NCI-H2227 treated with DMSO at 0.1 percent for 48 hours (cell line): ENCODE results near the gene RCAN2.

Experiments used
- DNase-seq: peaks from one replicate; lab custom pipeline; 2025; lab: John Stamatoyannopoulos, UW

RCAN2 gene

DNA sequence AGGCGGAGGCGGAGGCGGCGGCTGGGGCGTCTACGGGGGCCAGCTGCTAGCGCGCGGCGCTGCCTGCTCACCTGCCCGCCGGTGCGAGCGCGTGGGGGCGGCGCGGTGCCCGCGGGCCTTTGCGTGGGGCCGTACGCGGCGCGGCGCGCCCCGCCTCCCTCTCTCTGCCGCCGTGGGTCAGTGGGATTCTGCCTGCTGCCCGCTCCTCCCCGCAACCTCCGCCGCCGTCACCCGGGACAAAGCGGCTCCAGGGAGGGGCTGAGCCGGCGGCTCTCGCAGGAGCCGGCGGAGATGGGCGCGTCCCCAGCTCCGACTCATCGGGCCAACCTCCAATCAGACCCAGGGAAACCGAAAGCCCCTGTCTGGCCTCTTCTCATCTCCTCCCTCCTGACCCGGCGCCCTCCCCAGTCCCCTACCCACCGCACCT lies at the start of gene RCAN2:
Gene RCAN2, minus strand, starts transcription at position 249 of the 427 bp plus-strand sequence.
- peak; percentile 40 for DNase-seq

DNA sequence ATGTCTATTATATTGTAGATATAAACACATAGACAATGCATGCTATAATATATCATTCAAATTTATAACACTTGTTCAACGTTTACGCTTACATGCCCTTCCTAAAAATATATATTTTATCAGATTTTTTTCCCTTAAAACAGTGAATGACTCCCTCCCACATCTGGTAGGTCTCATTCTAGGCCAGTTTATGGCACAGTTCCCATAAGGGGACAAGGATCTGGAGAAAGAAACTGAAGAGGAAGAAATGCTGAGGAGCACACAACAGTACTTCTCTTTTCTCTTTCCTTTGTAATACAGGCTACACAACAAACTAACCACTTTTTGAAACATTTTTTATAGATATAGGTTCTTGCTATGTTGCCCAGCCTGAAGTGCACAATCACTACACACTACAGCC lies 48.6 kb upstream of the RCAN2 start:
- DNase-seq, result no peak

DNA sequence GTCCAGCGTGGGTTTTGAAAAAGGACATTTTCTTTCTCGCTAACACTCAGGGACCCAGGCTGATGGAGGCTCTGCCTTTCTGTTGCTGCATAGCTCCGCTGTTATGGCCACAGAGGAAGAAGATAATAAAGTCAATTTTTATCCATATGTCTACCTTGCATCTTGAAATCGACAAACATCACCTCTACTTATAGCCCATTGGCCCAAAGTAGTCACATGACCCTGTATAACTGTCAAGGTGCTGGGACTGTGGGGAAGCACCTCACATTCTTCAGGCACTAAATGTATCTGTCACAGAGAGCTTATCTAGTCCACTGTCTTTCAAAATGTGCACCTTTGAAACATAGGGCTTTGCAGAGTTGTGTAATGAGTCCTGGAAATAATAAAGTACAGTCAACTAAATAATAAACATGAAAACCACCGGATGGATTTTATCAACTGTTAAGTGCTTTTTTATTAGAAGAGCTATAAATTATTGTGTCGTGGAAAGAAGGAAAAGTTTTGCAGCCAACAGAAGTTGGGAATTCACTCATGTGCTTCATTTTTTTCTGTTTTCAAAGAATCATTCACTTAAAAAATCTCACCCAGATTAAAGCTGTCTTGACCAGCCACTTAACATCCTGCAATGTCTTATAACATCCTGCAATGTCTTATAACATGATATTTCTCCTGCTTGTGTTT lies 47.7 kb upstream of the RCAN2 start:
- DNase-seq, result no peak

DNA sequence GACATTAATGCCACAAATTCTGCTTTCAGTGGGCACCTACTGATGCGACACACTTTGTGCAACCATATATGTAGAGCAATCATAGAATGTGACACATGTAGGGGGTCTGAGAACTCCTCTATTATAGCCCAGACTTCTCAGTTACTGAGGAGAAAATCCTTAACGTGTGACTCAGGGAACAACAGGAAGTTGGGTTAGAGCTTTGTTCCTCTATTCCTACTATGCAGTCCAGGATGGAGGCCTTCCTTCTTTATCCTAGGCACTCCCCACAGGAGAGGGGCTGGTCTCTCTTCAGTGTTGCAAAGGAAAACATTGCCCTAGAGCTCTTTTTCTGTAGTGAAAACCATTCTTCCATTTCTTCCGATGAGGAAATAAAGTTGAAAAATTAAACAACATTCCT lies 39.6 kb upstream of the RCAN2 start:
- DNase-seq, result no peak

DNA sequence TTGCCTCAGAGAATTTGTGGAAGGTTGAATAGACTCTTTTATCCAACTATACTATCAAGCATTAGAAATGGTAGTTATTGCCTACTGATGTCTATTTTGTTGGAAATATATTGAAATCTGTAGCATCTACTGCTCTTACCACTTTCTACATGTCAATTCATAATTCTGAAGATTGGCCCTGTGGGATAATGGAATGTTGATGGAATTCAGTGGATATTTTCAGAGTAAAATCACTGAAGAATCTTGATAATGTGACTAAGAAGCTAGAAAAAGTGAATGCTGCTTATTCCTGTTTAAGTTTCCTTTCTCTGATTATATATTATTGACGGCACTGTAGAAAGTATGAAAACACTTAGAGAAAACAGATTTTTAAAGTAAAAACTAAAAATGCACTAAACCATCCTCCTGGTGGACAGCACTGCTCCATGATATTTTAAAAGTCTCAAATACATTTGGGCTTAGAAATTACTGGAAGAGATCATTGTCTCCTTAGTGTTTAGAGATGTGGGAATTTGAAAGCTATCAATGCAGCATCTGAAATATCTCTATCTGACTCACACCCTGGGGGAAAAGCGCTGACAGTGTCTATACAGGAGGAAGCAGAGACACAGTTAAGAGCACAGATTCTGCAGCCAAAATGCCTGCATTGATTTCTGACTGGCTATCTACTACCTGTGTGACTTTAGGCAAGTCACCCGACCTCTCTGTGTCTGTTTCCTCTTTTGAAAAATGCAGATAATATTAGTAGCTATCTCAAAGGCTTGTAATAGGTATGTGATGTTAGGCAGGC lies 37.9 kb upstream of the RCAN2 start:
- DNase-seq, result no peak

DNA sequence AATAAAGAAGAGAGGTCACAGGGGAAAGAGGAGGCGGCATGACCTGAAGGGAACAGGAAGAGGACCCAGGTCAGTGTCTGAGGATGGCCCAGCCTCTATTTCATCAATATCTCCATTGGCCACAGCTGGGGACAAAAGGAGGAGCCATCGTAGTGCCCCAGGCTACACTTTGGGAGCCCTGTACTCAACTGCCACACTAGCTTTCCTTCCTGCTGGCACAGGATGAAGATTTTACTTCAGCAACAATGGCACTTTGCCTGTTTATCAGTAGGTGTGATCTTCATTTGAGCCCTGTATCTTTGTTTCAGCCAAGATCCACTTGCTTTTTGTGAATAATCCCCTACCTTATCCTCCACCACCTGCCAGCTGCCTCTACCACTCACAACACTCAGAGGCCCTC lies 35.4 kb upstream of the RCAN2 start:
- no peak for DNase-seq

DNA sequence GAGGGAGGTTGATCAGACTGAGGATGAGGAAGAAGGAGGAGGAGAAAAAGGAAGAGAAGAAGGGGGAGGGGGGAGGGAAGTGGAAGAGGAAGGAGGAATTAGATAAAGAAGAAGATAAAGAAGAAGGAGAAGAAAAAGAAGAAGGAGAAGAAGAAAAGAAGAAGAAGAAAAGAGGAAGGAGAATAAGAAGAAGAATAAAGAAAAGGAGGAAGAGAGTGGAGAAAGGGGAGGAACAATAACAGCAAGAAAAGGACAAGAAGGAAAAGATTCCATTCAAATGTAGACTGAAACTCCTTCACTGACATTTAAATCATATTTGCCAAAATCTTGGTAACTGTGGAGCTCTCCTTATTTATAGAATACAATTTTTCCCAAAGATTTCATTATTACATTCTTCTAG lies 34.3 kb upstream of the RCAN2 start:
- no peak for DNase-seq

DNA sequence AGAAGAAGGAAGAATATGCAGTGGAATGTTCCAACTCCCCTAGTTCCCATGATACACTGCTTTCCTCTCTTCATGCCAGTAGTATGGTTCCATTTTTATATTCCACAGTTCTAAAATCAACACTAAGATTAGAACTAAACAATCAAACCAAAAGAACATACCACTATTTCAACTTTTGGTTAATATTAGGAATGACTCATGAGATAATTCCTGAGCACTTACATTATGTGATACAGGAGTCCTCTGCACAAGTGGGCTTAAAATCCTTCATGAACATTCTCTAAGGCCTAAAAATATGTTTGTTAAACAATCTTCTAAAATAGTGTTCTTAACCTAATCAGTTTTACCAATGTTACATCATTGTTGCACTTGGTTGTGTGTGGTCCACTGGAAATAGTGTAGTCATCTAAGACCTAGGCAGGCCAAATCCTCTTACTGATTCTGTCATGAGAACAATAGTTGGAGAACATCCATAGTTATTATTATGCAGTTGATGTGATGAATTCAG lies 30.3 kb upstream of the RCAN2 start:
- DNase-seq, result no peak

DNA sequence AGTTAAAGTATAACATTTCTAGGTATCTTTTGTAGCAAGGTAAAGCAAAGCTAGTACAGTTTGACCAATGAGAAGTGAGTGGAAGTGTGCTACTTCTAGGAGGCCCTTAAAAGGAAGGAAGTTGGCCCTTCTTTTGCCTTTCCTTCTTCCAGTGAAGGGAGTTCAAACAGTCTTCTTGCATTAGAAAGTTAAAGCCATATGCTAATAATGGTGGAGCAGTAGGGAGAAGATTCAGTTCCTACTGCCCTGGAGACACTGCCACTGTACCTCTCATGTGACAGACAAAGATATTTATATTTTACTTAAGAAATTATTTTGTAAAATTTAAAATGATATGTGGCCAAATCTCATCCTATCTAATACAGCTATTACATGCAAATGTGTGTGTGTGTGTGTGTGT lies 26.0 kb upstream of the RCAN2 start:
- no peak for DNase-seq

DNA sequence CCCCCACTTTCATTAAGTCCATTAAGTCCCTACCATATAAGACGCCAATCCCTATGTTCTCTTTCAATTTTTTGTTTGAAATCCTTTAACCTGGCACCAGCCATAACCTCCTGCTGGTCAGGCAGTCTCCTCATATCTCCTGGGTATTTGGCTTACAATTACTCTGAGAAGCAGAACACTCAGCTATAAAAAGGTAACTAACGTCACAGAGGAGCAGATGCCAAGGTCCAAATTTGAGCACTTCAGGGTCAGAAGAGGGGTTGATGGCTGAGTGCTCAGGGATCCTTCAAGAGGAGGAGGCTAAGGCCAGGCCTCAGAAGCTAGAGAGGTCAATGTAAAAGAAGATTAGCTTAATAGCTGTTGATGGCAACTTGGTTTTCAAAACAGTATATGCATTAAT lies 22.3 kb upstream of the RCAN2 start:
- no peak for DNase-seq

DNA sequence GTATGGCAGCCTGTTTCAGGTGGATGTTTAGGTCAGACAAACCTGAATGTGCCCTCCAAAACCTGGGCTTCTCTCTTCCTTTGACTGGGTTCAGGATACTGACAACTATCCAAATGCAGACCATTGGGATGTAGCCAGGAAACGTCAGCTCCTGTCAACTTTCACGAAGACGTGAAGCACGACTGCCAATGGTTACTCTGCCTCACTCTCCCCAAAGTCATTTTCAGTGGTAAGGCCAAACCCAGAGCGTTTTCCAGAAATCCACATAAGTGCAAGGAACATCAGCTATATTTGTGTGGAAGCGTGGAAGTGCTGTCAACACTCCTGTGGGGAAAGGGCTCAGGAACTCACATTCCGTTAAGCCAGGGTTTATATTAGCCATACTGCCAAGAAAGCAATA lies 20.1 kb upstream of the RCAN2 start:
- no peak for DNase-seq

DNA sequence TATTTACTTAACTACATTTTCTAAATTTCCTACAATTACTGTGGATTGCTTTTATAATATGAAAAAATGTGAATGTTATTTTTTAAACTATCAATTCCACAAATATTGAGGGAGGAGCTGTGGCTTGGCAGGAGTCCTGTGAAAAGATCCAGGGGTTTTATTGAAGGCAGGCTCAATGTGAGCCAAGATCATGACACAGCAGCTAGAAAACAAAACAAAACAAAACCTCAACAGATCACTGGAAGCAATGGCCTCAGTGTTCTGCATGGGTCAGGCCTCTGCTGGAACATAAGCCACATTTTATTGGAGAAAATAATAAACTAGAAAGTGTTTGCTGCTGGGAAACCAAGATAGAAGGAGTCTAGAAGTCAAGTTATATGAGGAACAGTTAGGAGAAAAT lies 19.4 kb upstream of the RCAN2 start:
- DNase-seq, result no peak

DNA sequence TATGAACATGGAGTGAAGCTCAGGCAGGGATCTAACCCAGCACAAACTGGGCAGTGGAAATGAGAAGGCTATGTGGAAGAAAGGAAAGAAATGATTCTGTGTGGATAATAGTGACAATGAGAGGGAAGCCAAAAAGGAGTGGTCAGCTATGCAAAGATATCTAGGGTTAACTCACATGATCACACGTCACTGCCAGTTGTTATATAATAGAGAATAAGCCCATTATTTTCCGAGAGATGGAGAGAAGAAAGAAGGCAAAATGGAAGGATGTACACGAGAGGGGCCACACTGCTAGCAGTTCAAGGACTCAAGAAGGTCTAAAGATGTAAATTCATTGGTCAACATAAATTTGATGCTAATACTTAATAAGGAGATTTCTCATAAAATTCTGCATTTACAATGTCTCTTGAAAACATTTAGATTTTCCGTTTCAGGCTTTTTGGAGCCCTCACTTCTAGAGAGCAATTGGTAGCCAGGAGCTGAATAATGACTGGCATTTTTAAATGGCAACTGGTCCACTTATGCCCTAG lies 18.8 kb upstream of the RCAN2 start:
- DNase-seq, result no peak

DNA sequence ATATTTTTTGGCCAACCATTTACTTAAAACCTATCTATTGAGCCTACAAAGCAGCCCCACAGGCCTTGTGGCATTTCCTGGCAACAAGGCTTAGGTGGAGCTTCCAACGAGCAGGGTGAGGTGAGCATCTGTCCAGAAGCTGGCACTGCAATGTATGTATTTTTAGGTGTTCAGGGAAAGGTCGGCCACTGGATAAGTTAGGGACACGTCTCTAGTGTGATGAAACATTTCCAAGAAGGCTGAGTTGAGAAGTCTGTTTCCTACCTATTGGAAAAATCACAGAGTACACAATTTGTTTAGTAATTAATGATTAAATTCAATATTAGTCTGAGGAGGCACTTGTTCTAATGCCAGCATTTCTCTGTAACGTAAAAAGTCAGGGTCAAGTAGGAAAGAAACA lies 17.8 kb upstream of the RCAN2 start:
- DNase-seq, result no peak

DNA sequence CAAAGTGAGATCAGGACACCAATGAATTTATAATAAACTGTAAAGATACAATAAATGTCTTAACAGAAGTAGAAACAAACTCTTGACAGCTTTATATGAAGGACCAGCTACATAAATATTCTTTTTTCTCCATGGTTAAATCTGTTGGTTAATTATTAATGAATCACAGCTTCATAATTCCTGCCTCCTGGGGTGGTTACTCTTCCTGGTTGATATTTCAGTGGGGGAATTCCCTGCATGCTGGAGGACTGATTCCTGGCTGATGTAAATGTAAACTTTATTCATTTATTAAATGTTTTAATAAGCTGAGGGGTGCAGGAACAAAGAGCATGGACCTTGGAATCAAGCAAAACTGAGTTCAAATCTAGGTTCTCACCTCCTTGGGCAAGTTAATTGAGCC lies 16.2 kb upstream of the RCAN2 start:
- no peak for DNase-seq

DNA sequence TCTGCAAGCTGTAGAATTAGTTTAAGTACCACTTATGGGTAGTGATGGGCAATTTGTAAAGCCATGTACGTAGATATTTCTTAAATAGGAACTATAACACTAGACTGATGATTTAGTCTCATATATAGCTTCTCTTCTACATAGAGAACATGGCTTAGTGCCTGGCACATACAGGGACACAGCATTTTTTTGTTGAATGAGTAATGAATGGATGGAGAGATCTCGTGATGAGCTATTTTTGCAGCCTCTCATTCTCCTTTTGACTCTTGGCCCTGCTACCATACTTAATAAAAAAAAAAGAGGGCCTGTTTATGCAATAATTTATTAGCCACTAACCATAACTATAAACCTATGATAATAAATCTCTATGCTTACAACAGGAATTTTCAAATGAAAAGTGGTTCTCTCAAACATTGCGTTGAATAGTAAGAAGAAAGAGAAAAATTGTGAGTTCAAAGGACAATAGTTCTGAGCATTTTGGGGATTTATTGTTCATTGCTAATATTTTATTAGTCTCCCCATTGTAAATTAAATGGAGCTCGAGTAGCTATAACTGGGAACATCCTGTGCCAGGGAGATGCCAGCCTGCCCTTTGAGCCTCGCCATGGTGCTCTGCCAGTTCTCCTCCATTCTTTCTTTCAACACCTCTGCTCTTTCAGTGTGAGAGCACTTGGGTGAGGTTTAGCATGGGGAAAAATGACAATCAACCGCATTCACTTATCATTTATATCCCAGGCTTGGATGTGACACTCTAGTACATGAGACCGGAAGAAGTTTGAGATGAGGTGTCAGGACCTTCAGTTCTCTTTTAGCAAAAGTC lies 14.7 kb upstream of the RCAN2 start:
- DNase-seq, result no peak

DNA sequence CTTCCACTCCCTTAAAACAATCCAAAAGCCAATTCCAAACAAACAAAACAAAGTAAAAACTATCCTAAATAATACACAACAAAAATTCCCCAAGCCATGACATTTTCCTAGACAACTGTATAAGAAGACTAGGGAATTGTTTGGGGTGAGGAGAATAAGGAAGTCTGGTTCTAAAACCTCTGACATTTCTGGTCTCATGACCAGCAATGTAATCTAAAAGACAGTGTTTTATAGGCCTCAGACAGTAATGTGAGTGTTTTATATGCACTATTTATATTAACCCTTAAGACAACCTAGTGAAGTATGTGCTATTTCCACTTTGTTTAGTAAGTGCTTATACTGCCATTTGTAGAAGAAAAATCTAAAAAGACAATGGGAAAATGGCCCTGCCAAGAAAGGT lies 13.0 kb upstream of the RCAN2 start:
- DNase-seq, result no peak

DNA sequence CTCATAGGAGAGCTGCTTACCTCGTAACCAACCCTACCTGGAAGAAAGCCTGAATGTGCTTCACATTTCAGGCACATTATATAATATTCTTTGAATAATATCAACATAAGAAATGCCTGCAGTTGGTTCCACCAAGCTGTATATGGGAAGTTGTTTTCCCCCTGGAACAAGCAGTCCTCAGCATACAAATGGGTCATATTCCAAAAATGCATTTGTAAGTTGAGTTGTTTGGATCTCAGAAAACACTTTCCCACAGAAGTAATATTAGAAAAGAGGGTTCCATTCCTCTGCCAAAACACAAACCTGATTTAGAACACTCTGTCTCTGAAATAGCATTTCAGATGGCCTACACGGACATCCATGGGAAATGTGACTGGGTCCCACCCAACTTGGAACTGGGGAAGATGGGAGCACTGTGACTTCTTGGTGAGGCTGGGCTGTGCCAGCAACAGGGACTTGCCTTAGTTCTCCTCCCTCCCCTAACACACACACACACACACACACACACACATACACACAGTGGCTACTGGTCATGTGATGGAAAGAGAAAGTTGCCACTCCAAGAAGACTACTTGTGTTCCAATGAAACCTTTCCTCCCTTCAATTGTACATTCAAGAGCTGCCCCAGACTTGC lies 11.4 kb upstream of the RCAN2 start:
- no peak for DNase-seq

DNA sequence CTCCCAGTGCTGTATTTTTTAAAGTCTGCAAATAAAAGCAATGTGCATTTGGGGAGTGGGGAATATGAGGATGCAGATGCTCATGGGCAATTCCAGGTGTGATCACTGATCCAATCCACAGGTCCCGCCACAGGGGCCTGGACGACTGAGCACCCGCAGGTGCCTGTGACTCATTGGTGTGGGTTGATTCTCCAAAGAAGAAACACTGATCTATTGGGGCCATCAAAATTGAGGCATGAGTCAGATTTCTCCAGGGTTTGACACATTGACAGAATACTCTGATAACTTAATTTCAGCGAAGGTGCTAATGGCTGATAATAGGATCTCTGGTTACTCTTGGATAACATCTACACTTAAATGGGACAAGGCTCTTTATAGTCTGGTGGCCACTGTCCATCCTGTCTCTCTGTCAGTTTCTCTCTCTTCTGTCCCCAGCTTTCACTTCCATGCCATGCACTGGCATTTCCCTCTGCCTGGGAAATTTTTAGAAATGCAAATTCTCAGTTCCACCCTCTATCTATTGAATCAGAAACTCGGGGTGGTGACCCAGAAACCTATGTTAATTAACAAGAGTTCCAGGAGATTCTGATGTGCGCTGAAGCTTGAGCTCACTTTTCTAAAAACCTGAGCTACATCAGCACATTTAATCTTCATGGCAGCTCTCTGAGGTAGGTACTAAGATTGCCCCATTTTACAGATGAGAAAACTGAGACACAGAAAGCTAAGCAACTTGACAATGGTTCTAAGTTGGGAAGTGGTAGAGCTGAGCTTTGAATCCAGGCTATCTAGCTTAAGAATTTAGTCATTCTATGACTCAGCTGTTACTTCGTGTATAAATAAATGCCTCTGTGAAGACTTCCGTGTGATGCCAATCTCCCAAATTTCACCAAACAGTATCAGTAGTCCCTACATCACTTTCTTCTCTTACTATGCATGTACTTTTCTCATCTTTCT lies 10.2 kb upstream of the RCAN2 start:
- no peak for DNase-seq

DNA sequence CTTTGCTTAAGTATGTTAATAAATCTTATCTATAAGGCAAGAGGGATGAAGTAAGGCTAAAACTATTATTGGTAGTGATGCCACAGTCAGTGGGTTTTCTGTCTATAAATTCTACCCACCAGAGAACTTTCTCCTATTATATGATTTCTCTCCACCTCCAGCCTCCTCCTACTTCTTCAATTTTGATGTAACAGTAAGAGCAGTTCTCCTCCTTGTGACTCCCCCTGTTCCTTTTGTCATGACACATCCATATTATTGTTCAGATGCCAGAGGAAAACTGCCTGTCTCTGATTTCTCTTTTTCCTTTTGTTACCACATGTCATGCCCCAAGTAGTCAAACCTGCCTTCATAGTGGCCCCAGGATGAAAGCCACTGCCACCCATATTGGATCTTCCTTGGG lies 9.1 kb upstream of the RCAN2 start:
- no peak for DNase-seq
